DOHH2 (cell line): ENCODE data around the gene SMG6.

Experiments
- CTCF ChIP-seq: fragments of 200-600 bp; sonication (generic); IDR thresholded peaks from one replicate; pipeline ENCODE4 v1.5.1; 2014; ENCODE audit warnings: antibody characterized with exemption, mild to moderate bottlenecking, low read depth, low read length; ENCODE audit not compliant: poor library complexity, severe bottlenecking
- EZH2phosphoT487 ChIP-seq: fragments of 200-600 bp; sonication (generic); IDR thresholded peaks from 2 replicates; pipeline ENCODE4 v1.6.1; 2017; ENCODE audit warnings: borderline replicate concordance, mild to moderate bottlenecking, antibody characterized with exemption, low read length, moderate library complexity, mixed read lengths

GRCh38 chr17:2157081-2157480 lies 146.5 kb downstream of the SMG6 start:
- TF ChIP-seq CTCF = no peak
- TF ChIP-seq EZH2phosphoT487 = no peak
